Activated naive CD4-positive, alpha-beta T cell treated with Interleukin-2 at 50 U/mL for 16 hours (primary cell): ENCODE measurements around the gene LRSAM1.

Experiments used
- DNase-seq: peaks from one replicate; pipeline ENCODE4 v3.0.0-alpha.2; 2020

LRSAM1 gene

DNA sequence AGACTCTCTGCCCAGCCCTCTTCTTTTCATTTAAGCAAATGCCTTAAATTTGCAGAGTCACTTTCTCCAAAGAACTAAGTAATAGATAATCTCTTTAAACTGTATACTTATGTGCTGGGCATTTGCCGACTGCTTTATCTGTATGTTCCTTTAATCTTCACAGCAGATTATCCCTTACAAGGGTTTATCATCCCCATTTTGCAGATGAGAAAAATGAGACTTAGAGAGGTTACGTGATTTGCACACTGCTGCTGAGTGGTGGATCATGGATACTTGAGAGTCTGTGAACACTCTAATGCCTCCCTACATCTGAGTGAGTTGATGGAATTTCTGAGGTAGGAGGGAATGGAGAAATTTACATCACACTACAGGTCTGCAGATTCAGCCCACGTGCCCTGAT is 23.0 kb upstream of the LRSAM1 start:
- no peak for DNase-seq

GRCh38 chr9:127430415-127430814 is 20.9 kb upstream of the LRSAM1 start:
- DNase-seq: no peak

DNA sequence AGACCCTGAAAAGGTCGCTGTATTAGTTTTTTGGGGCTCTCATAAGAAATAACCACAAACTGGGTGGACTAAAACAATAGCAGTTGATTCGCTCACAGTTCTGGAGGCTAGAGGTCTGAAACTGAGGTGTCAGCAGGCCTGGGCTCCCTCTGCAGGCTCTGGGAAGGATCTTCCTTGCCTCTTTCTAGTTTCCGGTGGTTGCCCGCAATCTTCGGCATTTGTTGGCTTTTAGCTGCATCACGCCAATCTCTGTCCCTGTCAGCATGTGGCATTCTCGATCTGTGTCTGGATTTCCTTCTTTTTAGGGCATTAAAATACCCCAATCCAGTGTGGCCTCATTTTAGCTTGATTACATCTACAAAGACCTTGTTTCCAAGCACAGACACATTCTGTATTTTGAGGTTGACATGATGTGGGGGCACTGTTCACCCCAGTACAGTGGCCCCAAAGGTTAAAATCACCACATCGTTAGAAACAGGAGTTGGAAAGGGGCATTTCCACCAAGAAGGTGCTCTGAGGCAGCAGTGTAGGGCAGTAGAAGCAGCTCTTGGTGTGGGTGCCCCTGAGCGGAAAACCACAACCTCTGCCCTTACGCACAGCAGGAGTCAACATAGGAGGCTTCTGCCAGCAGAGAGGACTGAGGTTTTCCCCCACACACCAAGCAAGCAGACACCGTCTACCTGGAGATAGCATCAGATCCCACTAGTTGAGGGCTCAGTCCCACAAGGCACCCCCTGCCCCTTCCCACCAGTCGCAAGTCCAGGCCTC is 13.6 kb upstream of the LRSAM1 start:
- DNase-seq: peak; percentile 42

DNA sequence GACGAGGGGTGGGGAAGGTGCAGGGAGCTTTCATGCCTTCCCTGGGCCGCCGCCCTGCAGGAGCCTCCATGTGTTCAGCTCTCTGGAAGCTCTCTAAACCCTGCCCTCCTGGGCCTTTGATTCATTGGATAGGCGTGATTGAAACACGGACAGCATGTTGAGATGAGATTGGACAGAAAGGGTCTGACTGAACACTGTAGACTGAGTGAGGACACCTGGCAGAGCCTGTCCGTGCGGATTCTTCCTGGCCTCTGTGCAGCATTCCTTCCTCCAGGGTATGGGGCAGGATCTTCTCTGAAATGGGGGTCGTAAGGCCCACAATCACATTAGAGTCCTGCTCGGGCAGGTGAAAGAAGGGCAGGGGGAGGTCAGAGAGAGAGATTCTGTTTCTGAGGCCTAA is 12.9 kb upstream of the LRSAM1 start:
- no peak for DNase-seq

DNA sequence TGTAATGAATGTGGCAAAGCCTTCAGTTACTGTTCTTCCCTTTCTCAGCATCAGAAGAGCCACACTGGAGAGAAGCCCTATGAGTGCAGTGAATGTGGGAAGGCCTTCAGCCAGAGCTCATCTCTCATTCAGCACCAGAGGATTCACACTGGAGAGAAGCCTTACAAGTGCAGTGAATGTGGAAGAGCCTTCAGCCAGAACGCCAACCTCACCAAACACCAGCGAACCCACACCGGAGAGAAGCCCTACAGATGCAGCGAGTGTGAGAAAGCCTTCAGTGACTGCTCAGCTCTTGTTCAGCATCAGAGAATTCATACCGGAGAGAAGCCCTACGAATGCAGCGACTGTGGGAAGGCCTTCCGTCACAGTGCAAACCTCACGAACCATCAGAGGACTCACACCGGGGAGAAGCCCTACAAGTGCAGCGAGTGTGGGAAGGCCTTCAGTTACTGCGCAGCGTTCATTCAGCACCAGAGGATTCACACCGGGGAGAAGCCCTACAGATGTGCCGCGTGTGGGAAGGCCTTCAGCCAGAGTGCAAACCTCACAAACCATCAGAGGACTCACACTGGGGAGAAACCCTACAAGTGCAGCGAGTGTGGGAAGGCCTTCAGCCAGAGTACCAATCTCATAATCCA is 6.9 kb upstream of the LRSAM1 start:
- no peak for DNase-seq

DNA sequence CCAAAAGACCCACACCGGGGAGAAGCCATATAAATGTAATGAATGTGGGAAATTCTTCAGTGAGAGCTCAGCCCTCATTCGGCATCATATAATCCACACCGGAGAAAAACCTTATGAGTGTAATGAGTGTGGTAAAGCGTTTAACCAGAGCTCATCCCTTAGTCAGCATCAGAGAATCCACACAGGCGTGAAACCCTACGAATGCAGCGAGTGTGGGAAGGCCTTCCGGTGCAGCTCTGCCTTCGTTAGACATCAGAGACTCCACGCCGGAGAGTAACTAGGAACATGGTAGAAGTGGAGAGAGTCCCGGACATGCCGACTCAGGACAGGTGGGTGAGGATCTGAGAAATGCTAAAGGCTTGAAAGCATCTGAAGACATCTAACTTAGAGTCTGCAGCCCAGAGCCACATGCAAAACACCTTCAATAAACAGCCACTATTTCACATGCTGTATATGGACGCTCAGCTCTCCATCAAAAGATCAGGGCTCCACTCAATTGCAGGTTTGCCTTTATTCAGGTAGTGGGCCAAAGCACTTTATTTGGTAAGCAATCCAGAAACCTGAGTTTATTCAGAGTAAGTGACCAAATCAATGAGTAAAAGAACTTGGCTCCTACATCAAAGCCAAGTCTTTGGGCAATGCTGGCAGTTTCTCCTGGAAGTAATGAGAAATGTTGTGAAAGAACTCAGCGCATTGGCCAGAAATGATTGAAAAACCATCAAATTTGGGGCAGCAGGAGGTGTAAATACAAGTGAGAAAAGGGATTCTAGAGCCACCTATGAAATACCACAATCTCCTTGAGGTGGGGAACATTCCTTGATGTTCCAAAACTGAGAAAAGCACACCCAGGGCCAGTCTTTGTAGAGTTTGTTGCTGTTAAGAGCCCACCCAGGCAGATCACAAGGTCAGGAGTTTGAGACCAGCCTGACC is 6.1 kb upstream of the LRSAM1 start:
- DNase-seq: no peak

DNA sequence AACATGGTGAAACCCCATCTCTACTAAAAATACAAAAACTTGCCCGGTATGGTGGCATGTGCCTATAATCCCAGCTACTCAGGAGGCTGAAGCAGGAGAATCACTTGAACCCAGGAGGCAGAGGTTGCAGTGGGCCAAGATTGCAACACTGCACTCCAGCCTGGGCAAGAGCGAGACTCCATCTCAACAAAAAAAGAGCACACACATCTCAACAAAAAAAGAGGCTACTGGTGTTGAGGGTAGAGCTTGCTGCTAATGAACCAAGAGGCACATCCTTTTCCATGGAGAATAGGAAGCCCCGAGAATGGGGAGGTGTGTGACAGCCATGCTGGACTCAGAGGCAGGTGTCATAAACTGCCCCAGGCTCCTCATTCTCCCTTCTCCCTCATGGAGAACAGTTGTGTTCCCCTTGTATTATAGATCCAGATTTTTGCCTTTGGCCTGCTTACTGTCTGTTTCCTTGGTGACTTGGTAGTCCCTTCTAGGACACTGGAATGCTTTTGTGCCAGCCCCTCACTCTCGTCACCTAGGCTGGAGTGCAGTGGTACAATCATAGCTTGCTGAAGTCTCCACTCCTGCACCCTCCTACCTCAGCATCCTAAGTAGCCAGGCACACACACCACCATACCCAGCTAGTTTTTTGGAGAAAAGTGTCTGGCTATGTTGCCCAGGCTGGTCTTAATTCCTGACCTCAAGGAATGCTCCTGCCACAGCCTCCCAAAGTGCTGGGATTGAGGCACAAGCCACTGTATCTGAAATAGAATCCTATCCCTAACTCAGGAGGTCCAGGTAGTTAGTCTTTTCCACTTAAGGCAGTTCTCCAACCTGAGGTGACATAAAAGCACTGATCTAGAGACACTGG is 5.2 kb upstream of the LRSAM1 start:
- no peak for DNase-seq

DNA sequence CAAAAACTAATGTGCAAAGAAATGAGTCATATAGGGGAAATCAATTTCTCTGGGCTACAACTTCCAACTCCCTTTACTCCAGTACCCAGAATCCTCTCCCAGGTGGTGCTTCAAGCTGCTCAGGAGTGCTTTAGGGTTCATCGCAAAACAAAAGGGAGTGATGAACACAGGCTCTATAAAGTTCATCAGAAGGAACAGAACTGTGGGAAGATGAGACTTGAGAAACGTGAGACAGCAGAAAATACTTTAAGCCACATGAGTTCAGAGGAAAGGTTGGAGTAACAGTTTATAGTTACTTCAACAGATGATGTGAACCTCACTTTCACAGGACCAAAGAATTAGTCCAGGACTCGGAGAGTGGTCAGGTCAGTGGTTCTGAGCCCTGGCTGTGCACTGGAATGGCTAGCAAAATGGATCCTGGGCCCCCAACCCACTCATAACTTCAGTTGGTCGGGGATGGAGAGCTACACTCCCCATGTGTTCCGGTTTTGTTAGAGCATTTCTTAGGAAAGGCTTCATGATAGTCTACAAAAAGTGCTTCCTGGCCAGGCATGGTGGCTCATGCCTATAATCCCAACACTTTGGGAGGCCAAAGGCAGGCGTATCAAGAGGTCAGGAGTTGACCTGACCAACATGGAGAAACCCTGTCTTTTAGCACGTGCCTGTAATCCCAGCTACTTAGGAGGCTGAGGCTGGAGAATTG is 4.4 kb upstream of the LRSAM1 start:
- DNase-seq: no peak

DNA sequence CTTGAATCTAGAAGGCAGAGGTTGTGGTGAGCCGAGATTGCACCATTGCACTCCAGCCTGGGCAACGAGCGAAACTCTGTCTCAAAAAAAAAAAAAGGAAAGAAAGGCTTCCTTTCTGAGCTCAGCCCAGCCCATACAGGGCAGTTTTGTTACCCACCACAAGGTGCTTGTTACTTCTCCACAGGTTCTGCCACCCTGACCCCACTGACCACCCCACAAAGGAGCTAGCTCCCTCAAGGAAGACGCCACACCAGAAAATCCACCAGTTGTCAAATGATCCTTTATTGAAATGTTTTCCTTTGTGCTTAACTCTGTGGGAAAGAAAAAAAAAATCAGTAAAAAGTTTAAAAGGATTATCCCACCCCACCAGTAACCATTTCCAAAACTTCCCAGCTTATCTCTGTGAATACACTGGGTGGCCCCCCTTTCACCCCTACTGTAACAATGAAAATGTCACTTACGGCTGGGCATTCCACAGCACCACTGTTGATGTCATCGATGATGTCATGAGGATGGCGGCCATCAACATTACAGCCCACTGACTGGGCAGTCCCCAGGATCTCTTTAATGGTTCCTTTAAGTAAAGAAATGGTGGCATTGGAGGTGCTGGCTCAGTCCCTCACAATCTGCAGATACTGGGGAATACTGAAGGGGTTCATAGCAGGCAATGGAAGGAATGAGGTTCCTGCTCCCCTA is 3.7 kb upstream of the LRSAM1 start:
- no peak for DNase-seq

DNA sequence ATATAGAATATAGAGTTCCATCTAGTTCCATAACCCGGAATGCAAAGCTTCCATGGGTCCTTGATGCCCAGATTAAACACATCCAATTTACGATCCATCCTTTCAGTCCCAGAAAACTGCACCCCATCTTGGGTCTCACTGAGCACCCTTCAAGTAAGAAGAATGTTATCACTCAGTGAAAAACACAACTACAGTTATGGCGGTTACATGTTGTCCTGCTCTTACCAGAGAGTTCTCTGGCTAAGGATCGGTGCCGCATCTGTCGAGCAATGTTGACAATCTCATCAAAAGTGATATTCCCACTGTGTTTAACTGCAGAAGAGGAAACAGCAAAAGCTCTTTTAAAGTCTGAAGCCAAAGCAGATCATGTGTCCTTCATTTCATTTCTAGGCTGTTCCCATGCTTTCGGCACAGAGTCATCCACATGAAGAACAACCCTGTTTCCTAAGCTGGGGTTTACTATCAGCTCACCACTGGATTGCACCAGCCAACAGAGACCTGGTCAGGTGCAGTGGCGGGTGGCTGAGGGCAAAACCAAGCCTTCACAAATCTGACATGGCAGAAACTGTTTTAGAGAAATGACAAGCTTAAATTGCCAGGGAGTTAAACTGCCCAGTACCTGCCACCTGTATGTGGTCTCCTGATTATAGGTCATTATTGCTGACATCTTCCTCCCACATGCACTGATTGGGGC is 3.1 kb upstream of the LRSAM1 start:
- DNase-seq: no peak

DNA sequence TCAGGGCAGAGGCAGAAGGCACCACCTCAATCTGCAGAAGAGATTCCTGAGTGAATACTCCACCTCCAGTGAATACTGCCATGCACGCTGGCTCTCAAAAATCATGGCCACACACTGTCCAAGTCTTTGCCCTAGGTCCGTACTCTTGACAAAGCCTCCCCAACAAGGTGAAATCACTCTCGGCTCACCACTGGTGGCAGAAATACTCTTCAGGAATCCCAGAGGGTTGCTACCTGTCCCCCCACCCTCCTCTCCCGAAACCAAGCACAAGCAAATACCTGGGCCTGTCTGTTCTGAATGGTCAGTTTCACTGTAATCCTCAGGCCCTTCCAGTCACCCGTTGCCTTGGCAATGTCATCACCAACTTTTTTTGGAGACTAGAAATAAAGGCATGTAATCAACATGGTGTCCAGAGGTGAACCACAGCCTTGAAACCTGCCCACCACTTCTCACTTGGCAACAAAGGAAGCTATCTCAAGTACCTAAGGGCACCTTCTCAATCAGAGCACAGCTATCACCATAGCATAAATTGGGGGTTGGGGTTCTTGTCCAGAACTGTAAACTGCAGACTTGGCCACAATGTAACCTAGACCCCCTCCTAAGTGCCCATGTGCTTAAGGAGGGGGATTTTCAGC is 1.9 kb upstream of the LRSAM1 start:
- DNase-seq: peak; percentile 26

GRCh38 chr9:127450243-127450760 is 1.0 kb upstream of the LRSAM1 start:
- peak; percentile 18 for DNase-seq

DNA sequence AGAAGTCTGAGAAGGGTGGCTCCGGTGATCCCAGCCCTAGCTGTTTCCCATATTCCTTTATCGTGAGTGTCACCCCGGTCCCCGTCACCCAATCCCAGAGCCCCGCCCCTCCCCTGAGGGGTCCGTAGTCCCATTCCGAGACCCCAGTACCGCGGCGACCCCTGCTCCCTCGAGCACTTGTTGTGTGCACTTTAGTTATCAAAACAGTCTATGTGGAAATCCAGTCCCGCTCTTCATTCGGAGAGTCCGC is 223 bp downstream of the LRSAM1 start:
- DNase-seq: no peak

DNA sequence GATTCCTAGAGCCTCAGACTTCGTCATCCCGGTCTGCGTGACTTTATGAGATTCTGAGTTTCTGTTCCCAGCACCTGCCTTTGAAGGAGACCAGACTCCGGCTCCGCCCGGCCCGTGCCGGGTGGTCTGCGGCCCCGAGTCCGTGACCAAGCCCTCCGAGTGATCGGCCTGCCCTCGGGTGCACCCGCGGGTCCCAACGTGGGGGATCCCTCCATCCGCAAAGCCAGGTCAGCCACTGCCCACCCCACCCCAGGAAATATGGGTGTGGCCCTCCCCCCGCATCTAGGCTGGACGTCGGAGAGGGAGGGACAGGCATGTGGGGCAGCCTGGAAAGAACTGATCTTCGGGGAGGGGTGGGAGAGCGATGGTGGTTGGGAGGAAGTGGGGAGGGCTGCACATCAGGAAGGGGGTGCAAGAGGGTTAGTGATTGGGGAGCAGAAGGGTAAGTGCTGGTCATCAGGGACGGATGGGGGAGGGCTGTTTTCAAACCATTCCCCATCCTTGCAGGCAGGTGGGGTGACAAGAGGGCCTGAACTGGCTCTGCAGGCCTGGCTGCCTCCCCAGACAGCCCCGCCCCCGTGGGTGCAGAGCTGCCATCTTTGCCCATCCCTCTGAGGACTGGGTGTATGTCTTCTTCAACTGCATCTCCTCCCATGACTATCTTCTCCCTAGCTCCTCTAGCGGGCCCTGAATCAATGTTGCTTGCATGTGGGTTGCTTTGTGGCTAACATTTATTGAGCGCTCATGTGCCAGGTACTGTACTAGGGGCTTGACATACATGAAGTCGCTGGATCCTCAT is 747 bp downstream of the LRSAM1 start:
- peak; percentile 59 for DNase-seq

DNA sequence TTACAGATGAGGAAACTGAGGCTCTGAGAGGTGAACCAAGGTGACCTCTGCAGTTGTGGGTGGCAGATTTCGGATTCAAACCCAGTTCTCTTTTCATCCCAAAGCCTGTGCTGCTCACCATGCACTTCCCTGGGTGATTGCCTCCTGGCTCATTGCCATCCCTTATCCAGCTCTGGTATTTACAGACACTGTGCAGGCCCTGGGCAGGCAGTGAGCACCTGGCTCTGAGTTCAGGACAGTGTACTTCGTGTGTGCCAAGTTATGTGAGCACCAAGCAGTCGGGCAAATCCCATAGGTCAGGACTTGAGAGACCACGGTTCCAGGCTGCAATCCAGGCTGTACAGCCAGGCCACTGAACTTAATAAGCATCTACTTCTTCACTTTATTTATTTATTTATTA is 1.4 kb downstream of the LRSAM1 start:
- no peak for DNase-seq

DNA sequence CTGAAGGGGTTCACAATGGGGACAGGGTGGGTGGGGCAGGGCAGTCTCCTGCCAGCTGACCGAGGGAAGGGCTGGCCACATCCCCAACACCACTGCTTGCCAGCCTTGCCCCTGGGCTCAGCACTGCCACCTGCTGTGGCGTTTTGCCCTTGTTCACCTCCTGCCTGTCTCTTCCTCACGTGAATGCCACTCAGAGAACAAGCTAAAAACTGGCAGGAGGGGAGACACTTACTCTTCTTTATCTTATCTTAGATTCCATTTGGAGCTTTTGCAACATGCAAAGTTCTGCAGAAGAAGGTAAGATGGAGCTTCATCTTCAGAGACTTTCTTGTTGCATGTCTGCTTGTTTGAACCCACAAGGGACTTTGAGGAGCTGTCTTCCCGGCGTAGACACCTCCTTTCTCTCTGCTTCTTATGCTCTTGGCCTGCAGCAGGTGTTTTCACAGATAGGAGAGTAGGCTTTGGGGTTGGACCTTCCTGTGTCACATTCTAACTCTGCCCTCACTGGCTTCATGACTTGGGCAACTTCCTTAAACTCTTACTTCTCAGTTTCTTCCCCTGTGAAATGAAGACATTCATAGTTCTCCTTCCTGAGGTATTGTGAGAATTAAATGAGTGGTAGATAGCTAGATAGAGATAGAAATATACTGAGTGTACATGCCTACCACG is 4.1 kb downstream of the LRSAM1 start:
- DNase-seq: peak; percentile 35

DNA sequence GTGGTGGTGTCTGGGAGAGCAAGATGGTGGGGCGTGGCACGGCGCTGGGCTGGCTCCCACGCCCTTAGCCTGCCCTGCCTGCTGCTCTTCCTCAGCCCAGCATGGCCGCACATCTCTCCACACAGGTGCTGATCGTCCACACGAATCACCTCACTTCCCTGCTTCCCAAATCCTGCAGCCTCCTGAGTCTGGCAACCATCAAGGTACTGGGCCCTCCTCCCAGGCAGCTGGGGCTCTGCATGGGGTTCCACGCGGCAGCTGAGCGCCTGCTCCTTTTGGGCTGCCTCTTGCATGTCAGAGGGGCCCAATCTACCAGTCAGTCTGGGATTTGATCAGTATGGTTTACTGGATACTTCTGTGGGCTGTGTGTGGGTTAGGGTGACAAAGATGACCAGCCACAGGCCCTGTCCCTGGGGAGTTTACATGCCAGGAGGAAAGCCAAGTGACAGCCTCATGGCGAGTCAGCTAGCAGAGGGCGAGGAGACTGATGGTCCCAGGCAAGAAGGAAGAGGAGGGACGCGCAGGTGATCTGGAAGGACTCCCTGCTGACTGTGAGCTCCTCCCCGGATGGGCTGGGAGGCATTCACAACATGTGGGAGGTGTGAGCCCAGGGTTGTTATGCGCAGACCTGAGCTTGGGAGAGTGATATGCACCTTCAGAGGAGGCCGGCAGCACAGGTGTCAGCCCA is 6.0 kb downstream of the LRSAM1 start:
- no peak for DNase-seq

GRCh38 chr9:127458921-127459320 is 7.6 kb downstream of the LRSAM1 start:
- DNase-seq: no peak
